T-helper 22 cell (primary cell): ENCODE data around the gene ISCU.
"Not testable (repeated sequence)": the region's sequence is repeated elsewhere in the genome, so short reads cannot be mapped to it uniquely, and the experiment has no call there.

Source experiments
- DNase-seq: peaks from one replicate; pipeline ENCODE4 v3.0.0-alpha.2; 2020; ENCODE audit warnings: low read depth

Gene ISCU

GRCh38 chr12:108618079-108618952 is 55.9 kb downstream of the ISCU start:
- peak; percentile 53 for DNase-seq

- not testable (repeated sequence) for DNase-seq
Observed at GRCh38 chr12:108618953-108619274, 56.5 kb downstream of the ISCU start.
